ENCODE measurements around the gene TOX2.

The TOX2 gene

GRCh38 chr20:43955750-43956191, 41.1 kb downstream of the TOX2 start:
- H3K4me1 ChIP-seq (ENCODE audit: control insufficient read depth, insufficient read depth, low read length, poor library complexity, severe bottlenecking): peaks cover 67% of the 10 kb centered on the region
- no peak for DNase-seq
- no peak overlapping the region for H3K4me3 ChIP-seq (ENCODE audit: insufficient read depth, low read depth, low read length, poor library complexity, severe bottlenecking)
- no peaks in the 10 kb centered on the region for H3K36me3 ChIP-seq (ENCODE audit: control insufficient read depth, insufficient read depth, low read length)
- H3K9me3 ChIP-seq (ENCODE audit: control insufficient read depth, low read length): no peaks in the 10 kb centered on the region
- H3K27me3 ChIP-seq (replicated peaks; ENCODE audit: control insufficient read depth, insufficient read depth, low read length, poor library complexity, severe bottlenecking): peaks cover 3% of the 10 kb centered on the region
- H3K27ac ChIP-seq (ENCODE audit: insufficient read depth, low read length, poor library complexity, severe bottlenecking): no peak overlapping the region

- Histone ChIP-seq H3K27me3 (replicated peaks; ENCODE audit: control insufficient read depth, insufficient read depth, low read length, poor library complexity, severe bottlenecking) (peaks cover 3% of the 10 kb centered on the region), H3K4me3 (ENCODE audit: insufficient read depth, low read depth, low read length, poor library complexity, severe bottlenecking) (no peak overlapping the region), H3K36me3 (ENCODE audit: control insufficient read depth, insufficient read depth, low read length) (no peaks in the 10 kb centered on the region), H3K27ac (ENCODE audit: insufficient read depth, low read length, poor library complexity, severe bottlenecking) (no peak overlapping the region), H3K4me1 (ENCODE audit: control insufficient read depth, insufficient read depth, low read length, poor library complexity, severe bottlenecking) (peaks cover 59% of the 10 kb centered on the region), H3K9me3 (ENCODE audit: control insufficient read depth, low read length) (no peaks in the 10 kb centered on the region)
- DNase-seq: no peak
Observed at GRCh38 chr20:43957392-43957791, 42.7 kb downstream of the TOX2 start.

GRCh38 chr20:43958626-43959025, 44.0 kb downstream of the TOX2 start:
- Histone ChIP-seq H3K36me3 (ENCODE audit: control insufficient read depth, insufficient read depth, low read length) (no peaks in the 10 kb centered on the region), H3K9me3 (ENCODE audit: control insufficient read depth, low read length) (no peaks in the 10 kb centered on the region), H3K4me1 (ENCODE audit: control insufficient read depth, insufficient read depth, low read length, poor library complexity, severe bottlenecking) (peaks cover 56% of the 10 kb centered on the region), H3K27ac (ENCODE audit: insufficient read depth, low read length, poor library complexity, severe bottlenecking) (no peak overlapping the region), H3K27me3 (replicated peaks; ENCODE audit: control insufficient read depth, insufficient read depth, low read length, poor library complexity, severe bottlenecking) (peaks cover 3% of the 10 kb centered on the region), H3K4me3 (ENCODE audit: insufficient read depth, low read depth, low read length, poor library complexity, severe bottlenecking) (no peak overlapping the region)
- DNase-seq: no peak

- Histone ChIP-seq H3K4me3 (ENCODE audit: insufficient read depth, low read depth, low read length, poor library complexity, severe bottlenecking) (no peak overlapping the region), H3K27me3 (replicated peaks; ENCODE audit: control insufficient read depth, insufficient read depth, low read length, poor library complexity, severe bottlenecking) (peaks cover under 1% of the 10 kb centered on the region), H3K36me3 (ENCODE audit: control insufficient read depth, insufficient read depth, low read length) (no peaks in the 10 kb centered on the region), H3K9me3 (ENCODE audit: control insufficient read depth, low read length) (no peaks in the 10 kb centered on the region), H3K4me1 (ENCODE audit: control insufficient read depth, insufficient read depth, low read length, poor library complexity, severe bottlenecking) (peaks cover 56% of the 10 kb centered on the region), H3K27ac (ENCODE audit: insufficient read depth, low read length, poor library complexity, severe bottlenecking) (no peak overlapping the region)
- DNase-seq: peak; percentile 15 to 27 (median 26)
Observed at GRCh38 chr20:43959079-43959919, 44.6 kb downstream of the TOX2 start.

GRCh38 chr20:43959920-43960227, 45.2 kb downstream of the TOX2 start:
- no peak for DNase-seq
- Histone ChIP-seq H3K4me3 (ENCODE audit: insufficient read depth, low read depth, low read length, poor library complexity, severe bottlenecking) (no peak overlapping the region), H3K27ac (ENCODE audit: insufficient read depth, low read length, poor library complexity, severe bottlenecking) (no peak overlapping the region), H3K27me3 (replicated peaks; ENCODE audit: control insufficient read depth, insufficient read depth, low read length, poor library complexity, severe bottlenecking) (no peaks in the 10 kb centered on the region), H3K36me3 (ENCODE audit: control insufficient read depth, insufficient read depth, low read length) (no peaks in the 10 kb centered on the region), H3K9me3 (ENCODE audit: control insufficient read depth, low read length) (no peaks in the 10 kb centered on the region), H3K4me1 (ENCODE audit: control insufficient read depth, insufficient read depth, low read length, poor library complexity, severe bottlenecking) (peaks cover 56% of the 10 kb centered on the region)

- H3K4me1 ChIP-seq (ENCODE audit: control insufficient read depth, insufficient read depth, low read length, poor library complexity, severe bottlenecking): peaks cover 56% of the 10 kb centered on the region
- no peak overlapping the region for H3K27ac ChIP-seq (ENCODE audit: insufficient read depth, low read length, poor library complexity, severe bottlenecking)
- H3K36me3 ChIP-seq (ENCODE audit: control insufficient read depth, insufficient read depth, low read length): no peaks in the 10 kb centered on the region
- H3K4me3 ChIP-seq (ENCODE audit: insufficient read depth, low read depth, low read length, poor library complexity, severe bottlenecking): no peak overlapping the region
- no peaks in the 10 kb centered on the region for H3K27me3 ChIP-seq (replicated peaks; ENCODE audit: control insufficient read depth, insufficient read depth, low read length, poor library complexity, severe bottlenecking)
- DNase-seq: no peak
- no peaks in the 10 kb centered on the region for H3K9me3 ChIP-seq (ENCODE audit: control insufficient read depth, low read length)
Observed at GRCh38 chr20:43960231-43960630, 45.6 kb downstream of the TOX2 start.

- no peak for DNase-seq
- H3K36me3 ChIP-seq (ENCODE audit: control insufficient read depth, insufficient read depth, low read length): no peaks in the 10 kb centered on the region
- H3K4me3 ChIP-seq (ENCODE audit: insufficient read depth, low read depth, low read length, poor library complexity, severe bottlenecking): no peak overlapping the region
- H3K27ac ChIP-seq (ENCODE audit: insufficient read depth, low read length, poor library complexity, severe bottlenecking): no peak overlapping the region
- no peaks in the 10 kb centered on the region for H3K9me3 ChIP-seq (ENCODE audit: control insufficient read depth, low read length)
- H3K27me3 ChIP-seq (replicated peaks; ENCODE audit: control insufficient read depth, insufficient read depth, low read length, poor library complexity, severe bottlenecking): no peaks in the 10 kb centered on the region
- peaks cover 48% of the 10 kb centered on the region for H3K4me1 ChIP-seq (ENCODE audit: control insufficient read depth, insufficient read depth, low read length, poor library complexity, severe bottlenecking)
Observed at GRCh38 chr20:43961116-43961515, 46.5 kb downstream of the TOX2 start.

GRCh38 chr20:43961541-43962471, 47.2 kb downstream of the TOX2 start:
- Histone ChIP-seq H3K27ac (ENCODE audit: insufficient read depth, low read length, poor library complexity, severe bottlenecking) (no peak overlapping the region), H3K27me3 (replicated peaks; ENCODE audit: control insufficient read depth, insufficient read depth, low read length, poor library complexity, severe bottlenecking) (no peaks in the 10 kb centered on the region), H3K9me3 (ENCODE audit: control insufficient read depth, low read length) (no peaks in the 10 kb centered on the region), H3K4me3 (ENCODE audit: insufficient read depth, low read depth, low read length, poor library complexity, severe bottlenecking) (no peak overlapping the region), H3K4me1 (ENCODE audit: control insufficient read depth, insufficient read depth, low read length, poor library complexity, severe bottlenecking) (peaks cover 48% of the 10 kb centered on the region), H3K36me3 (ENCODE audit: control insufficient read depth, insufficient read depth, low read length) (no peaks in the 10 kb centered on the region)
- no peak for DNase-seq

GRCh38 chr20:43962530-43962929, 47.9 kb downstream of the TOX2 start:
- peaks cover 48% of the 10 kb centered on the region for H3K4me1 ChIP-seq (ENCODE audit: control insufficient read depth, insufficient read depth, low read length, poor library complexity, severe bottlenecking)
- DNase-seq: no peak
- H3K27ac ChIP-seq (ENCODE audit: insufficient read depth, low read length, poor library complexity, severe bottlenecking): no peak overlapping the region
- H3K27me3 ChIP-seq (replicated peaks; ENCODE audit: control insufficient read depth, insufficient read depth, low read length, poor library complexity, severe bottlenecking): no peaks in the 10 kb centered on the region
- no peaks in the 10 kb centered on the region for H3K36me3 ChIP-seq (ENCODE audit: control insufficient read depth, insufficient read depth, low read length)
- H3K4me3 ChIP-seq (ENCODE audit: insufficient read depth, low read depth, low read length, poor library complexity, severe bottlenecking): no peak overlapping the region
- no peaks in the 10 kb centered on the region for H3K9me3 ChIP-seq (ENCODE audit: control insufficient read depth, low read length)

GRCh38 chr20:43963233-43963632, 48.6 kb downstream of the TOX2 start:
- H3K36me3 ChIP-seq (ENCODE audit: control insufficient read depth, insufficient read depth, low read length): no peaks in the 10 kb centered on the region
- no peak overlapping the region for H3K4me3 ChIP-seq (ENCODE audit: insufficient read depth, low read depth, low read length, poor library complexity, severe bottlenecking)
- no peak overlapping the region for H3K27ac ChIP-seq (ENCODE audit: insufficient read depth, low read length, poor library complexity, severe bottlenecking)
- DNase-seq: no peak
- peaks cover 47% of the 10 kb centered on the region for H3K4me1 ChIP-seq (ENCODE audit: control insufficient read depth, insufficient read depth, low read length, poor library complexity, severe bottlenecking)
- H3K27me3 ChIP-seq (replicated peaks; ENCODE audit: control insufficient read depth, insufficient read depth, low read length, poor library complexity, severe bottlenecking): no peaks in the 10 kb centered on the region
- no peaks in the 10 kb centered on the region for H3K9me3 ChIP-seq (ENCODE audit: control insufficient read depth, low read length)
